ENCODE data around the gene GPR137. TPM values are rescaled to one million over a fixed set of nuclear protein-coding genes. Genes with fewer than 3 reads are reported as not detected.
"Not testable (repeated sequence)": the region's sequence is repeated elsewhere in the genome, so short reads cannot be mapped to it uniquely, and the experiment has no call there.

GPR137 gene
- polyA plus RNA-seq, 2 of the 4 experiments (the other 2 are of a cell fraction): 11.0 to 37.4 TPM

DNA sequence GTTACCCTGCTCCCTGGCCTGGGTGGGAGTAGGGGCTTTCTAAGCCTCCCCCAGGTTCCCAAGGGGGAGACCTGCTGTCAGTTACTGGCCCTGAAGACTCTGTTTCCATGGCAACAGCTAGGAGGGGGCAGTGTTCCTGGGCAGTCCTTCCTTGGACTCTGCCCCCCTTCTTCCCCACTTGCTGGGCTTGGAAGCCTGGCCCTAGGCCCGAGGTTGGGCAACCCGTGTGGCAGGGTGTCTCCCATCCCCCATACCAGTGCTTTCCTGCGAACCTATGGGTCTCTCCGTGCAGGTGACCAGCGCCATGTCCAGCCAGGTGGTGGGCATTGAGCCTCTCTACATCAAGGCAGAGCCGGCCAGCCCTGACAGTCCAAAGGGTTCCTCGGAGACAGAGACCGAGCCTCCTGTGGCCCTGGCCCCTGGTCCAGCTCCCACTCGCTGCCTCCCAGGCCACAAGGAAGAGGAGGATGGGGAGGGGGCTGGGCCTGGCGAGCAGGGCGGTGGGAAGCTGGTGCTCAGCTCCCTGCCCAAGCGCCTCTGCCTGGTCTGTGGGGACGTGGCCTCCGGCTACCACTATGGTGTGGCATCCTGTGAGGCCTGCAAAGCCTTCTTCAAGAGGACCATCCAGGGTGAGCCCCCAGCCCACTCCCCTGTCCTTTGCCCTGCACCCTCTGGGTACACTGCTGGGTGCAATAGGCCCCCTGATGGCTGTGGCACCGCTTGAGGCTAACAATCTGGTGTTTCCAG, 21.4 kb downstream of the GPR137 start:
- Histone ChIP-seq H3K4me1 (peaks cover 20% of the 10 kb centered on the region), H3K27ac (peak overlapping the region; percentile 85 to 94), H3K4me2 (peak overlapping the region; percentile 99), H3K9me3 (no peaks in the 10 kb centered on the region), H3K4me3 (peak overlapping the region; percentile 73)
- DNase-seq (ENCODE audit: low read depth in 1 of 2, low spot score in 1 of 2) (peak; percentile 18 to 46), ATAC-seq (no peak), FAIRE-seq (no peak)
- TF ChIP-seq, protein P1, sequence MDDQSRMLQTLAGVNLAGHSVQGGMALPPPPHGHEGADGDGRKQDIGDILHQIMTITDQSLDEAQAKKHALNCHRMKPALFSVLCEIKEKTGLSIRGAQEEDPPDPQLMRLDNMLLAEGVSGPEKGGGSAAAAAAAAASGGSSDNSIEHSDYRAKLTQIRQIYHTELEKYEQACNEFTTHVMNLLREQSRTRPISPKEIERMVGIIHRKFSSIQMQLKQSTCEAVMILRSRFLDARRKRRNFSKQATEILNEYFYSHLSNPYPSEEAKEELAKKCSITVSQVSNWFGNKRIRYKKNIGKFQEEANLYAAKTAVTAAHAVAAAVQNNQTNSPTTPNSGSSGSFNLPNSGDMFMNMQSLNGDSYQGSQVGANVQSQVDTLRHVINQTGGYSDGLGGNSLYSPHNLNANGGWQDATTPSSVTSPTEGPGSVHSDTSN (IDR thresholded peaks at IDR 0.05): no peak
- TF ChIP-seq POLR2AphosphoS2 (conservative IDR thresholded peaks at IDR 0.05; ENCODE audit: low read length) (no peak), CEBPB (IDR thresholded peaks at IDR 0.05) (peak in 1 of 2 experiments; percentile 32; a peak in 1 of 4 replicates)
- POLR2A ChIA-PET: interaction anchor here (1.0 to 1.2 kb wide), 2 partner anchors 25 to 48 kb away, joined by 3 read pairs; no protein-coding TSS in a partner anchor
- WGBS (ENCODE audit: missing lambda C conversion rate): 78% methylated on average over 14 of the region's 15 CpGs
- CTCF ChIA-PET: interaction anchor here (0.7 to 20.7 kb wide), 7 partner anchors 8 to 346 kb away, joined by 3 to 996 read pairs (median 68); partner anchors contain the start of genes BAD, CCDC88B, FKBP2 and GPR137

DNA sequence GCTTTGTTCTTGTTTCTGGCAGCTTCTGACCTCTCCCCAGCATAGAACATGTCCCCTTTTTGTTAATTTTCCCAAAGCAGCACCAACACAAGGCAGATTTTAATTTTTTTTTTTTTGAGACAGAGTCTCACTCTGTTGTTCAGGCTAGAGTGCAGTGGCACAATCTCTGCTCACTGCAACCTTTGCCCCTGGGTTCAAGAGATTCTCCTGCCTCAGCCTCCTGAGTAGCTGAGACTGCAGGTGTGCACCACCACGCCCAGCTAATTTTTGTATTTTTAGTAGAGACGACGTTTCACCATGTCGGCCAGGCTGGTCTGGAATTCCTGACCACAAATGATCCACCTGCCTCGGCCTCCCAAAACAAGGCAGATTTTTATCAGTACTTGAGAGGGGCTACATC, 22.1 kb downstream of the GPR137 start:
- not testable (repeated sequence) for H3K9me3 ChIP-seq; FAIRE-seq; H3K4me3 ChIP-seq; DNase-seq (ENCODE audit: low read depth in 1 of 2, low spot score in 1 of 2); ATAC-seq
- ChIA-PET CTCF (interaction anchor here (0.7 to 20.7 kb wide), 5 partner anchors 7 to 345 kb away, joined by 3 to 996 read pairs (median 68); partner anchors contain the start of genes CCDC88B, FKBP2, PLCB3 and PPP1R14B), POLR2A (interaction anchor here (1.0 kb wide), 1 partner anchor 9 kb away, joined by 4 read pairs; no protein-coding TSS in a partner anchor)
- H3K4me1 ChIP-seq: peaks cover 20% of the 10 kb centered on the region
- H3K4me2 ChIP-seq: peak overlapping the region; percentile 99
- H3K27ac ChIP-seq: peak overlapping the region in 1 of 2 experiments; percentile 94; a peak in 1 of 6 replicates
- 99% methylated on average over 5 of the region's 5 CpGs for WGBS (ENCODE audit: missing lambda C conversion rate)

DNA sequence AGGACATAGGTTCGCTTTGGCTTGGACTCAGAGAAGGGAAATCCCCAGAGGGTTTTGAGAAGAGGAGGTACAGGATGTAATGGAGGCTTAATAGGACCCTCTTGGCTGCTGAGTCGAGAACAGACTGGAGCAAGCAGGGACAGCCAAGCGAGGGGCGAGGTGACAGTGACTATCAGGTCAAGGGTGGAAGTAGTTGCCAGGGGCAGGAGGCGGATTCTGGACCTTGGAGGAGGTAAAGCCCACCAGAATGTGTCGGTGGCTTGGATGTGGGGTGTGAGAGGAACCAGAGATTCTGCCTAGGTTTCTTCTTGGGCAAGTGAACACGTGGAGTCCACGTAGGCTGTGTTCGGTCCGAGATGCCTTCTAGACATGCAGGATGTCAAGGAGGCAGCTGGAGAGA, 27.3 kb downstream of the GPR137 start:
- Histone ChIP-seq H3K27ac (no peak overlapping the region), H3K9me3 (no peaks in the 10 kb centered on the region), H3K4me3 (no peak overlapping the region), H3K4me1 (peaks cover 6% of the 10 kb centered on the region), H3K4me2 (no peak overlapping the region)
- FAIRE-seq (no peak), ATAC-seq (no peak), DNase-seq (ENCODE audit: low read depth in 1 of 2, low spot score in 1 of 2) (no peak)
- WGBS (ENCODE audit: missing lambda C conversion rate): 90% methylated on average over 10 of the region's 10 CpGs
- CTCF ChIA-PET: interaction anchor here (0.8 to 20.7 kb wide), 6 partner anchors 8 to 376 kb away, joined by 3 to 996 read pairs (median 14); partner anchors contain the start of genes CCDC88B, ESRRA and RPS6KA4
- TF ChIP-seq, protein P2, sequence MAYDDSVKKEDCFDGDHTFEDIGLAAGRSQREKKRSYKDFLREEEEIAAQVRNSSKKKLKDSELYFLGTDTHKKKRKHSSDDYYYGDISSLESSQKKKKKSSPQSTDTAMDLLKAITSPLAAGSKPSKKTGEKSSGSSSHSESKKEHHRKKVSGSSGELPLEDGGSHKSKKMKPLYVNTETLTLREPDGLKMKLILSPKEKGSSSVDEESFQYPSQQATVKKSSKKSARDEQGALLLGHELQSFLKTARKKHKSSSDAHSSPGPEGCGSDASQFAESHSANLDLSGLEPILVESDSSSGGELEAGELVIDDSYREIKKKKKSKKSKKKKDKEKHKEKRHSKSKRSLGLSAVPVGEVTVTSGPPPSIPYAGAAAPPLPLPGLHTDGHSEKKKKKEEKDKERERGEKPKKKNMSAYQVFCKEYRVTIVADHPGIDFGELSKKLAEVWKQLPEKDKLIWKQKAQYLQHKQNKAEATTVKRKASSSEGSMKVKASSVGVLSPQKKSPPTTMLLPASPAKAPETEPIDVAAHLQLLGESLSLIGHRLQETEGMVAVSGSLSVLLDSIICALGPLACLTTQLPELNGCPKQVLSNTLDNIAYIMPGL (CRISPR knock-in tag; IDR thresholded peaks at IDR 0.05; ENCODE audit: borderline replicate concordance): no peak
- TF ChIP-seq CEBPB (IDR thresholded peaks at IDR 0.05) (no peak), FOSL2 (IDR thresholded peaks at IDR 0.05) (no peak), FOSL2 (CRISPR knock-in tag; IDR thresholded peaks at IDR 0.05) (no peak), ZC3H11A (IDR thresholded peaks at IDR 0.05) (no peak), ZNF302 (CRISPR knock-in tag; IDR thresholded peaks at IDR 0.05) (no peak), HEYL (CRISPR knock-in tag; IDR thresholded peaks at IDR 0.05) (no peak), PHF8 (IDR thresholded peaks at IDR 0.05; ENCODE audit: borderline replicate concordance, low read depth) (no peak), NR3C1 (IDR thresholded peaks at IDR 0.05) (no peak), HOXA7 (CRISPR knock-in tag; IDR thresholded peaks at IDR 0.05) (no peak), CHD2 (IDR thresholded peaks at IDR 0.05; ENCODE audit: low read length, partially characterized antibody) (no peak), ZFP36 (IDR thresholded peaks at IDR 0.05; ENCODE audit: borderline replicate concordance, partially characterized antibody) (no peak), CBX2 (IDR thresholded peaks at IDR 0.05; ENCODE audit: borderline replicate concordance, low read depth) (no peak)
- TF ChIP-seq, protein P3, sequence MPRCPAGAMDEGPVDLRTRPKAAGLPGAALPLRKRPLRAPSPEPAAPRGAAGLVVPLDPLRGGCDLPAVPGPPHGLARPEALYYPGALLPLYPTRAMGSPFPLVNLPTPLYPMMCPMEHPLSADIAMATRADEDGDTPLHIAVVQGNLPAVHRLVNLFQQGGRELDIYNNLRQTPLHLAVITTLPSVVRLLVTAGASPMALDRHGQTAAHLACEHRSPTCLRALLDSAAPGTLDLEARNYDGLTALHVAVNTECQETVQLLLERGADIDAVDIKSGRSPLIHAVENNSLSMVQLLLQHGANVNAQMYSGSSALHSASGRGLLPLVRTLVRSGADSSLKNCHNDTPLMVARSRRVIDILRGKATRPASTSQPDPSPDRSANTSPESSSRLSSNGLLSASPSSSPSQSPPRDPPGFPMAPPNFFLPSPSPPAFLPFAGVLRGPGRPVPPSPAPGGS (IDR thresholded peaks at IDR 0.05): no peak
- TF ChIP-seq, protein P4, sequence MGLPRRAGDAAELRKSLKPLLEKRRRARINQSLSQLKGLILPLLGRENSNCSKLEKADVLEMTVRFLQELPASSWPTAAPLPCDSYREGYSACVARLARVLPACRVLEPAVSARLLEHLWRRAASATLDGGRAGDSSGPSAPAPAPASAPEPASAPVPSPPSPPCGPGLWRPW (IDR thresholded peaks at IDR 0.05): no peak
- POLR2A ChIA-PET: no interaction called here

All from A549 (cell line).